Keratinocyte (primary cell): ENCODE results near the gene HSF2.

Source experiments
- CTCF ChIP-seq, 3 experiments: IDR thresholded peaks in 1 of 3; conservative IDR thresholded peaks in 1 of 3; optimal IDR thresholded peaks in 1 of 3; 2 replicates in 2 of 3; 3 replicates in 1 of 3; pipeline versions ENCODE3 to v1.5.1; 2011; ENCODE audit warnings: low read length in 3 of 3, mild to moderate bottlenecking in 3 of 3, moderate library complexity in 2 of 3, control low read depth in 1 of 3, inconsistent platforms in 1 of 3; ENCODE audit not compliant: insufficient read depth in 2 of 3; ENCODE audit errors: extremely low read depth in 1 of 3
- EZH2 ChIP-seq: IDR thresholded peaks from one replicate; pipeline ENCODE4 v1.6.1; 2012; ENCODE audit warnings: inconsistent platforms, mild to moderate bottlenecking, low read length, moderate library complexity

GRCh38 chr6:122454673-122455072, 55.2 kb downstream of the HSF2 start:
- TF ChIP-seq CTCF (optimal IDR thresholded peaks at IDR 0.05 in 1 of 3, IDR thresholded peaks at IDR 0.05 in 1 of 3, conservative IDR thresholded peaks at IDR 0.05 in 1 of 3; ENCODE audit: extremely low read depth in 1 of 3, insufficient read depth in 2 of 3, low read length in 3 of 3) = no peak
- no peak for TF ChIP-seq EZH2
